Measurements from ENCODE around the gene IL18R1.

DNA sequence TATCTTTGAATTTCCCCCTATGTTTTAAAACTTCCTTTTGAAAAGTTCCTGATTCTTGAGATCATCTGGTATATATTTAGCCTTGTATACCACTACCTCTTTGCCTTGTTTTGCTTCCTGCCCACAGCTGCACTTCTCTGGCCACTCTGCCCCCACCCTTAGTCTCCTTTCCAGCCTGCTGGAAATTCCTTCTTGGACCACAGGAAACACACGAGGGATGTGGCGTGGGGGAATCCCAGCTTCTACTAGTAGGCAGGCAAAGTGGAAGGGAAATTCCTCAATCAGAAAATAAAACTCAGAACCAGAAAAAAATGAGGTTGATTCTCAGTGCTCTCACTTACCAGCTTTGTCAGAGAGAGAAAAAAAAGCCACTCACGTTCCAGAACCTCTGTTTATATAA lies 80.7 kb downstream of the IL18R1 start:
- TF ChIP-seq MYC (IDR thresholded peaks at IDR 0.05; ENCODE audit: low read depth, low read length) (no peak), POLR2A (IDR thresholded peaks at IDR 0.05; ENCODE audit: low read depth, low read length) (no peak), JUN (IDR thresholded peaks at IDR 0.05; ENCODE audit: borderline replicate concordance, insufficient read depth, insufficient read length, low read depth) (no peak), CTCF (IDR thresholded peaks at IDR 0.05; ENCODE audit: extremely low read depth in 1 of 2, insufficient read depth in 1 of 2, low read depth in 1 of 2, low read length in 2 of 2) (no peak), POLR2AphosphoS5 (IDR thresholded peaks at IDR 0.05; ENCODE audit: insufficient read depth, low read depth, low read length) (no peak)

All from endothelial cell of umbilical vein (primary cell).